IPS-11a (cell line): ENCODE measurements around the gene USP10.
A peak's percentile ranks its signal among the peaks of the same experiment; 100 is the strongest.
"Not testable (repeated sequence)": the region's sequence is repeated elsewhere in the genome, so short reads cannot be mapped to it uniquely, and the experiment has no call there.

ENCODE experiments used
- H3K4me3 ChIP-seq: one replicate; pipeline ENCODE4 v1.5.1; 2013; ENCODE audit warnings: low read depth, low read length, control low read depth

USP10 gene

GRCh38 chr16:84692451-84693214, 7.2 kb upstream of the USP10 start:
- H3K4me3 ChIP-seq, result no peak overlapping the region

- not testable (repeated sequence) for H3K4me3 ChIP-seq
Observed at GRCh38 chr16:84693869-84694268, 5.9 kb upstream of the USP10 start.

GRCh38 chr16:84694980-84695379, 4.8 kb upstream of the USP10 start:
- H3K4me3 ChIP-seq, result no peak overlapping the region

- peak overlapping the region; percentile 47 for H3K4me3 ChIP-seq
Observed at GRCh38 chr16:84699147-84699711, 571 bp upstream of the USP10 start.

- peak overlapping the region; percentile 86 for H3K4me3 ChIP-seq
Observed at GRCh38 chr16:84700446-84701300, 873 bp downstream of the USP10 start.

- no peak overlapping the region for H3K4me3 ChIP-seq
Observed at GRCh38 chr16:84703681-84704080, 3.9 kb downstream of the USP10 start.

GRCh38 chr16:84704253-84704652, 4.5 kb downstream of the USP10 start:
- no peak overlapping the region for H3K4me3 ChIP-seq

- H3K4me3 ChIP-seq, result no peak overlapping the region
Observed at GRCh38 chr16:84706856-84707255, 7.1 kb downstream of the USP10 start.

- H3K4me3 ChIP-seq, result no peak overlapping the region
Observed at GRCh38 chr16:84709609-84710008, 9.8 kb downstream of the USP10 start.

GRCh38 chr16:84710686-84711085, 10.9 kb downstream of the USP10 start:
- no peak overlapping the region for H3K4me3 ChIP-seq

GRCh38 chr16:84712138-84712671, 12.4 kb downstream of the USP10 start:
- H3K4me3 ChIP-seq, result no peak overlapping the region

- H3K4me3 ChIP-seq, result no peak overlapping the region
Observed at GRCh38 chr16:84712801-84713775, 13.3 kb downstream of the USP10 start.

- H3K4me3 ChIP-seq, result no peak overlapping the region
Observed at GRCh38 chr16:84714028-84714427, 14.2 kb downstream of the USP10 start.

- H3K4me3 ChIP-seq, result no peak overlapping the region
Observed at GRCh38 chr16:84715424-84715823, 15.6 kb downstream of the USP10 start.

- H3K4me3 ChIP-seq, result no peak overlapping the region
Observed at GRCh38 chr16:84715854-84716253, 16.1 kb downstream of the USP10 start.

GRCh38 chr16:84716740-84717139, 16.9 kb downstream of the USP10 start:
- H3K4me3 ChIP-seq, result no peak overlapping the region

- H3K4me3 ChIP-seq, result no peak overlapping the region
Observed at GRCh38 chr16:84717484-84717883, 17.7 kb downstream of the USP10 start.

GRCh38 chr16:84720177-84720579, 20.4 kb downstream of the USP10 start:
- H3K4me3 ChIP-seq, result no peak overlapping the region

- no peak overlapping the region for H3K4me3 ChIP-seq
Observed at GRCh38 chr16:84722068-84722467, 22.3 kb downstream of the USP10 start.

GRCh38 chr16:84723906-84724305, 24.1 kb downstream of the USP10 start:
- no peak overlapping the region for H3K4me3 ChIP-seq
